ENCODE measurements around the gene HSPA6.
"Not testable (repeated sequence)": the region's sequence is repeated elsewhere in the genome, so short reads cannot be mapped to it uniquely, and the experiment has no call there.

HSPA6 gene

DNA sequence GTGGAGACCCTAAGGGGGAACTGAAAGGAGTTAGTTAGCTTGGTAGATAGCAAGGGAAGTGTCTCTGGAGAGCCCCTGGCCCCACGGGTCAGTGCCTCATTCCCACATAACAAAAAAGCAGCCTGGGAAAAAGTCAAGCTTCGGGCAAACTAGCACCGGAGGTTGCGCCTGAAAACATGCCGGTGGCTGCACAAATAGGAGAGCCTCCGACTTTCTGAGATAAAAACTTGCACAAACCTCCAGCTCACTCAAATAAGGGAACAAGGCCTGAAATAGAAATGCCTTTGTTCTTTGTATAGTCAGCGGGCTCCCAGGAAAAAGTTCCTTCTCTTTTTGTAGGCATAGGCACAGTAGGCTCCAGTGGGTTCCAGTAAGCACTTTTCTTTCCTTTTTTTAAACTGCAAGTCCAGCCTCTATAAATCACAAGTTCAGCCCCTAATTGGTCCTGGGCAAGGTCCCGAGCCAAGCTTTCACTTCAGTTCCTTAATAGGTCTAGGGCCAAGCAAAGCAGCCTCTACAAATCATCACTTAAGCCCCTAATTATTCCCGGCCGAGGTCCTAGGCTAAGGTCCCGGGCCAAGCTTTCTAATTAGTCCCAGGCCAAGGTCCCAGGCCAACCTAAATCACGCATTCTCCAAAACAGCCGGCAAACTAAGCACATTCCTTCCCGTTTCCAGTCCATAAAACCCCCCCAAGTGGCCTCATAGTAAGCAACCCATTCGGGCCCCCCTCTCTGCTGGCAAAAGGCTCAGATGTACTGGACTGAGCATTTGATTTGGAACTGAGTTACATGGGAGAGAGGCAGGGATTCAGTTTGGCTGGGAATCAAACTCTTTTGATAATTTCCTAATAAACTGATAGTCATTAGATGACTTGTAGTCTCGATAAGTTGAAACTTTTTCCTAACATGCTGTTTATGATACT is 8.6 kb downstream of the HSPA6 start:
- not testable (repeated sequence) for DNase-seq (ENCODE audit: low read depth in 2 of 2)

DNA sequence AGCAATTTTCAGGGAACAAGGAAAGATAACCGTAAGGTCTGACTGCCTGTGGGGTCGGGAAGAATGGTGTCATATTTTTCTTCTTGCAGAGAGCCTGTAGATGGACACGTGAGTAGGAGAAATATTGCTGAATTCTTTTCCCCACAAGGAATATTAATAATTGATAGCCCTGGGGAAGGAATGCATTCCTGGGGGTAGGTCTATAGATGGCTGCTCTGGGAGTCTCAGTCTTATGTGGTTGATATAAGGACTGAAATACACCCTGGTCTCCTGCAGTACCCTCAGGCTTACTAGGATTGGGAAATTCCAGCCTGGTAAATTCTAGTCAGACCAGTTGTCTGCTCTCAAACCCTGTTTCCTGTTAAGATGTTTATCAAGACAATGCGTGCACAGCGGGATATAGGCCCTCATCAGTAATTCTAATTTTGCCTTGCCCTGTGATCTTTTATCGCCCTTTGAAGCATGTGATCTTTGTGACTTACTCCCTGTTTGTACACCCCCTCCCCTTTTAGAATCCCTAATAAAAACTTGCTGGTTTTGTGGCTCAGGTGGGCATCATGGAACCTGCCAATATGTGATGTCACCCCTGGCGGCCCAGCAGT is 12.8 kb downstream of the HSPA6 start:
- not testable (repeated sequence) for DNase-seq (ENCODE audit: low read depth in 2 of 2)

DNA sequence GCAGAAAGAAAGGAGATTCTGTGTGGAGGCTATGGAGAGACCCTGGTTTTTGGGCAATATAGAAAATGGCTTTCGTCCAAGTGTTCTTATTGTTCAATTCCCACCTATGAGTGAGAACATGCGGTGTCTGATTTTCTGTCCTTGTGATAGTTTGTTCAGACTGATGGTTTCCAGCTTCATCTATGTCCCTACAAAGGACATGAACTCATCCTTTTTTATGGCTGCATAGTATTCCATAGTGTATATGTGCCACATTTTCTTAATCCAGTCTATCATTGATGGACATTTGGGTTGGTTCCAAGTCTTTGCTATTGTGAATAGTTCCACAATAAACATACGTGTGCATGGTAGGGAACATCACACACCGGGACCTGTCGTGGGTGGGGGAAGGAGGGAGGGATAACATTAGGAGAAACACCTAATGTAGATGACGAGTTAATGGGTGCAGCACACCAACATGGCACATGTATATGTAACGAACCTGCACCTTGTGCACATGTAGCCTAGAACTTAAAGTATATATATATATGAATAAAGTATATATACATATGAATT is 14.7 kb downstream of the HSPA6 start:
- not testable (repeated sequence) for DNase-seq (ENCODE audit: low read depth in 2 of 2)

DNA sequence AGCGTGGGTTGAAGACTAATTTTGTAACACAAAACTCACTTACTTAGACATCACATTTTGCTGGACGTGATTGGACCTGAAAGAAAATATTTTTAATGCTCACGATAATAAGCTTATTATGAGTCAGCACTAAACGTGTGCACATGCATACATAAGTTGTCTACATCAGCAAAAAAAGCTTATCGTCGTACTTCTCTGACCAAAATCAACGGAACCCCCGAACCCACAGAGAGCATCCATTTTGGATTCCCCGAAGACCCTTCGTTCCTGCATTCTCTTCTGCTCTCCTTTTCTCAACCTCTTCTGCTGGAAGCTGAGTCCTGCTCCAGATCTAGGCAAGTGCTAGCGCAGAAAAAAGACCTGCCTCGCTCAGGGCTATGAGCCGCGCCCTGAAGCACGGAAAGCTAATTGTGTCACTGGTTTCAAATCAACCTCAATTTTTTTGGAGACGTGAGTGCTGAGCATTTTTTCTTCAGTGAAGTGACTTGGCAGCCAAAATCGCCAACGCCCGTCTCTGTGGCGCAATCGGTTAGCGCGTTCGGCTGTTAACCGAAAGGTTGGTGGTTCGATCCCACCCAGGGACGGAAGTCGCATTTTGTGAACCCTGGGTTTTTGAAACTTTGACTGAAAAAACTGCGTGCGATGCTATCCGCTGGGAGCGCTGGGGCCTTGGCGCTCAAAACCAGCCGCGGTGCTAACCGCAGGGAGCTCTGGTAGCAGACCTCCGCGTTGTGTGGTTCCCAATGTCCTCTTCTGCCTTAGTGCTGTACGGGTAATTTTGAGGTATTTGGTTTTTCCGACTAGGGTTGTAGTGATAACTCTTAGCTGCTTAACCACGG is 15.6 kb downstream of the HSPA6 start:
- DNase-seq (ENCODE audit: low read depth in 2 of 2), result peak; percentile 57 to 58

DNA sequence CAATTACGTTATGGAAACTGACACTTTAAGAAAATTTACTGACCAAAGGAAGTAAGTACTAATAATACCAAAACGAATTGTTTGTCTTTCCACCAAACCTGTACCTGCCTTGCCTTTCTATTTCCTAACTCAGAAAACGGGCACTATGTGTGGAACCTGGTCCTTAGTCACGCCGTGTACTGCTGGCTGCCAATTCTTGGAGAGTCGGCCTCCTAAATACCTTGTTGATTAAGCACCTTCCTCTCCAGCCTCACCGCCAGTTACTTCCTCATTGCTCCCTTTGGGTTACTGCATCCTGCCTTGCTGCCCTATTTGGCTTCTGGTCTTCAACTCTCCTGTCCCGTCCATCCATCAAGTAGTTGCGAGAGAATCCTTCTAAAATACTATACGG is 16.2 kb downstream of the HSPA6 start:
- DNase-seq (ENCODE audit: low read depth in 2 of 2), result not testable (repeated sequence)

DNA sequence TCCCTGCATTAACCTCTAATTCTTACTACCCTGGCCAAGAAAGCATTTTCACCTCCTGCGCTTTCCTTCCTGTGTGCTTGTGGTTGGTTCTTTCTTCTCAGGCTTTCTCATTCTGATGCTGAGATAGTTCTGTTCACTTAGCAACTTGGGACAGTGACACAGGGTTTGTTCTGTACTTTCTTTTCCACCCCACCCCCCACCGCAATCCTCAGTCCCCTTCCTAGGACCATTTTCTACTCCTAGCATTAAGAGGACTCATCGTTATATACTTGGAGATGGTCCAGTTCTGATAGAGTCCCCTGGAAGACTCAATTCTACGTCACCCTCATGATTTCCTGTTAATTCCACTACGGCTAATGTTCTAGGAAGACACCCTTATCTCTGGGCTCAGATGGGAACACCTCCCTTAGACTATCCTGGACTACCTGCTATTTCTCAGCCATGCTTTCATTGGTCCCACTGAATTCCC is 17.8 kb downstream of the HSPA6 start:
- DNase-seq (ENCODE audit: low read depth in 2 of 2), result not testable (repeated sequence)

DNA sequence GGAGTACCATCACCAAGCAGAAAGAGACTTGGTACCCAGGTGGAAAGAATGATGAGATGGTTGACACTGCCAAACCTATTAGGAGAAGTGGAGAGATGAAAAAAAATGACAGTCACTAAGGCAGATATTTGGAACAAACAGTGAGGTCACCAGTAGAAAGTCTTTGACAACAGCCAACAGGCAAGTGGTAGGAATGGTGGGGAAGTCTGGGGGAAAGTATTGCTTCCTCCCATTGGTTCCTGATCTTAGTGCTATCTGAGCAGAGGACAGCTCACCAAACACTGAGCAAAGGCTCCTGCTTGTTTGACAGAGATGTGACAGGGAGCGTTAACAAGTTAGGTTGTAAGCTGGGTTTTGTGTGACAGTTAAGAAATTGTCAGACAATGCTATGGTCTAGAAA is 18.8 kb downstream of the HSPA6 start:
- DNase-seq (ENCODE audit: low read depth in 2 of 2), result not testable (repeated sequence)

DNA sequence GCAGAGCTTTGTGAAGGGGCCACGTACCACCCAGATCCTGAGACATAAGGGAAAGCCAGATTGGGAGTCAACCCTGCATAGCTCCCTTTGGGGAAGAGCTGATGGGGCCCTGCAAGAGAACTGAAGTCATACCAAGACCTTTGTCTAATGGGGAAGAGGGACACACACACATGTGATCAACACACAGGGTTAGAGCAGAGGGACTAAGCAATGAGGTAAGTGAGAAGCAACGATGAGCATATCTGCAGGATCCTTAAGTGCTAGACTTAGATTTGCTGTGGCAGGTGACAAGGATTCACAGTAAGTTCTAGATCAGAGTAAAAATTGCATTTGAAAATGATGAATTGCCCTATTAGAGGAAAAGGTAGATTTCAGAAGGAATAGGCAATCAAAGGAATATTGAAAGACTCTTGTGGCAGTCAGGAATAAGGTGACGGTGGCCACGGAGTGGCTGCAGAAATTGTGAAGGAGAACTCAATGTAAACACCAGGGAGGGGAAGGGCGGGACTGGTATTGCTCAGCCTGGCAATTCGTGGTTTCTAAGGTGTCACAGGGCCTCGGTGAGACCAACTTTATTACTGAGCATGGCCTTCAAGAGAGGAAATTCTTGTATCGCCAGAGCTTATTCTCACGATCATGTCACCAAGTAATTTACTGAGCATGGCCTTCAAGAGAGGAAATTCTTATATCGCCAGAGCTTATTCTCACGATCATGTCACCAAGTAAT is 20.8 kb downstream of the HSPA6 start:
- DNase-seq (ENCODE audit: low read depth in 2 of 2), result not testable (repeated sequence)

DNA sequence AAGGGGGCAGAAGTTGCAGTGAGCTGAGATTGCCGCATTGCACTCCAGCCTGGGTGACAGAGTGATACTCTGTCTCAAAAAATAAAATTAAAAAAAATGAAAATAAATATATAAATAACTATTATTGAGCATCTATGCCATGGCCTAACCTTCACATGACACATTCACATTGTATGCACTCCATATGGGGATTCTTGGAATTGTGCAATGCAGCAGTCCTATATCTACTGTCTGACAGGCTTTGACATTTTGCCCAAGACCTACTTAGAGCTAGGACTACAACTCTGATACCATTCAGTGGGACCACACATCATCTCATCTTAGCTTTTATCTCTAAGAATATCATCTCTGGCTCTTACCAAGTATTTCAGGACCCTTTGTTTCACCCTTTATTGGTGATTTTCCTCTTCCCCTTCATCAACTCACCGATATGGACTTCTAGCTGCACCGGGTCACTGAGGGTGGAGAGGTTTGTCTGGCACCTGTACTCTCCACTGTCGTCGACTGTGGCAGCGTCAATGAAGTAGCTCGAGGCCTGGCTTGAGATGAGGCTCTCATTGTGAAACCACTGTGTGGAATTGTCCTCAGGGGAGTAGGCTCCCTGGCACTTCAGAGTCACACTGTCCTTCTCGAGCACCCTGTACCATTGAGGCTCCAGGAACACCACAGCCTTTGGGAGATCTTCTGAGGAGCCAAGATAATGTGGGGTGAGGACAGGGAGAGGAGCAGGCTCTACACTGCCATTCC is 23.8 kb downstream of the HSPA6 start:
- DNase-seq (ENCODE audit: low read depth in 2 of 2), result not testable (repeated sequence)

DNA sequence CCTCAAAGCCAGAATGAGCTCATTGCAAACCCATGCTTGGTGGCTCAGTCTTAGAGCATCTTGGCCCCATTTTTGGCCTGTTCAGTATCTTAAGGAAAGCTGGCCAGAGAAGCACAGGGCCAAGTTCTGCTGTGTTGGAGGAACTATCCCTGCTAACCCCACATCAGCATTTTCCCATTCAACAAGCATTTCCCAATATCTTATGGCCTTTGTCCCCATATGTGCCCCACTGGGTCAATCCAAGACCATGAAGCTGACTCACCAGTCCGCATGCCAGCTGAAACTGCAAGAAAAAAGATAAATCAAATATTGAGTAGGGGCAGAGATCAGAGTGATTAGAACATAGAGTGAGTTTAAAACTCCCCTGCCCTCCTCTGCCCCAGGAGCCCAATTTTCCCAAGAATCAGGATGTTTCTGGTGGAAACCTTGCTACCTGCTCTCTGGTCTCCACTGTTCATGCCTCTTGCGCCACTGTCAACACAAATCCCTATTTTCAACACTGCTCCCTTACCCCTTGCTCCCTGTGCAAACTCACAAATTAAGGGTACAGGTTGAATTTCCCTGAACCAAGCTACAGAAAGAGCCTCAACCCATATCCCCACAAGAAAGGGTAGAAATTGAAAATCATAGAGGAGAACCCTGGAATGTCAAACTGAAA is 24.5 kb downstream of the HSPA6 start:
- DNase-seq (ENCODE audit: low read depth in 2 of 2), result not testable (repeated sequence)

DNA sequence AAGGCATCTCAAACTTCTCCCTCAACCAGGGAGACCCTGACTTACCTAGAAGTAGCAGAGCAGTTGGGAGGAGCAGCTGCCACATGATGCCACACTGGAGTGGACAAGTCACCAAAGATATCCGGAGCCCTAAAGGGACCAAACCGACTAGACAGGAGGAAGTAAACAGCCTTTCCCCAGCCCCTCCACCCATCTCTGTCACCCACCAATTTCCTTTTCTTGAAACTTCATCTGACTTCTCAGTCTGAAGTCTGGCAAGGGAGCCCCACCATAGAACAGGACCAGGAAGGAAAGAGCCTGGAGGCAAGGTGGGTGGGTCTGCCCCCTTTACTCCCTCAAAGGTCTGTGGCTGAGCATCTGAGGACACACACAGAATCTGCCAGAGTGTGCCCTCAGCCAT is 25.3 kb downstream of the HSPA6 start, which contains the start of gene FCGR3A:
Gene FCGR3A, minus strand, starts transcription at position 167 of the 400 bp plus-strand sequence. Its CDS starts 82 bp downstream, at position 85.
- DNase-seq (ENCODE audit: low read depth in 2 of 2), result no peak

DNA sequence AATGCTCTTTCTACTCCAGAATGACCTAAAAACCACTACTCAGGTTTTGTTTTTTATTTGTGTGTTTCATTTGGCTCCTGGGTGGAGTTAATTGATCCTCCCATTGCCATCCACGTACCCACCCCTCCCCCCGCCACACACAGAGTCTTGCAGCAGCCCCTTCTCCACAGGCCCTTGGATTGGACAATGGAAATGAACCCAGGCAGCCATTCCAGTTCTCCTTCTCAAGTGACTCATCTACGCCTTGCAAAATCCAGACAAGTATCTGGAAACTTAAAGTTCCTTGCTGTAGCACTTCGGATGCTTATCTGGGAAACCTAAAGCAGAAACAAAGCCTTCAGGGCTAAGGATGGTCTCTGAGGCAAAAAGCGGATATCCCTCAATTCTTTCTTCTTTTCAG is 26.6 kb downstream of the HSPA6 start:
- not testable (repeated sequence) for DNase-seq (ENCODE audit: low read depth in 2 of 2)

DNA sequence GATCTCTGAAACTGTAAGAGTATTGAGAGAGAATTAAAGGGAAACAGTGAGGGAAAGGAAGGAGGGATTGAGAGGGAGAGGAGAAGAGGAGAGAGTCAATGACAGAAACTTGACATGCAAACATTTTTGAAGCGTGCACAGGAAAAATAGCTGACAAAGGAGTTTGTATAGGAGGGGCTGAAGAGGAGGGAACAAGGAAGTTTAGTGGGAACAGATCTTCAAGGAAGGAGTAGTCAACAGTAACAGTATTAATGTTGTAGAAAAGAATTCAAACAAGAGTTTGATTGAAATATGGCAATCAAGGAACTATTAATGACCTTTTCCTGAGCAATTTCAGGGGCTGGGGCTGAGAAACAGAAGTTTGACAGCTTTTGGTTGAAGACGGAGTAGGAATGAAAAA is 29.3 kb downstream of the HSPA6 start:
- not testable (repeated sequence) for DNase-seq (ENCODE audit: low read depth in 2 of 2)

DNA sequence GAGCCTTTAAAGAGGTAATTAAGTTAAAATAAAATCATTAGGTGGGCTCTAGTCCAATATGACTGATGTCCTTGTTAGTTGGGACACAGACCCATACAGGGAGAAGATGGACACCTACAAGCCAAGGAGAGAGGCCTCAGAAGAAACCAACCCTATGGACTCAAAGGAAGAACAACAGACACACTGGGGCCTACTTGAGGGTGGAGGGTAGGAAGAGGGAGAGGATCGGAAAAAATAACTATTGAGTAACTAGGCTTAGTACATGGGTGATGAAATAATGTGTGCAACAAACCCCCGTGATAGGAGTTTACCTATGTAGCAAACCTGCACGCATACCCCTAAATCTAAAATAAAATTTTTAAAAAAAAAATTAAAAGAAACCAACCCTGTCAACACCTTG is 30.0 kb downstream of the HSPA6 start:
- not testable (repeated sequence) for DNase-seq (ENCODE audit: low read depth in 2 of 2)

DNA sequence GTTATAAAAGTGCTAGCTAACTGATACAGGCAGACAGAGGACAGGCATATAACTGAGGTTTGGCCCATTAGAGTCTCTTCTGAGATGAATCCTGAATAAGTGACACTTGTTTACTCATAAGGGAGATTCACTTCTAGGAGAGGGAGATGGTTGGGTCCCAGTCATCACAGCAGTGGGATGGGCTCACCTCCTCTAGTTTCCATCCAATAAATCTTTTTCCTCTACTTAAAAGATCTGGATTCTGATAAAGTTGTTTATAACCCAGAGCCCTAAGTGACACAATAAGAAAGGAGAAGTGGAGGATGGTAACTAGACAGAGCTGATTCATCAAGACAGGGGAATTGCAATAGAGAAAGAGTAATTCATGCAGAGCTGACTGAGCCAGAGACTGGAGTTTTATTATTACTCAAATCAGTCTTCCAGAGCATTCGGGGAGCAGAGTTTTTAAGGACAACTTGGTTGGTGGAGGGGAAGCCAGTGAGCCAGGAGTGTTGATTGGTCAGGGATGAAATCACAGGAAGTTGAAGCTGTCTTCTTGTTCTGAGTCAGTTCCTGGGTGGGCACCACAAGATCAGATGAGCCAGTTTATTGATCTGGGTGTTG is 30.6 kb downstream of the HSPA6 start:
- DNase-seq (ENCODE audit: low read depth in 2 of 2), result not testable (repeated sequence)

DNA sequence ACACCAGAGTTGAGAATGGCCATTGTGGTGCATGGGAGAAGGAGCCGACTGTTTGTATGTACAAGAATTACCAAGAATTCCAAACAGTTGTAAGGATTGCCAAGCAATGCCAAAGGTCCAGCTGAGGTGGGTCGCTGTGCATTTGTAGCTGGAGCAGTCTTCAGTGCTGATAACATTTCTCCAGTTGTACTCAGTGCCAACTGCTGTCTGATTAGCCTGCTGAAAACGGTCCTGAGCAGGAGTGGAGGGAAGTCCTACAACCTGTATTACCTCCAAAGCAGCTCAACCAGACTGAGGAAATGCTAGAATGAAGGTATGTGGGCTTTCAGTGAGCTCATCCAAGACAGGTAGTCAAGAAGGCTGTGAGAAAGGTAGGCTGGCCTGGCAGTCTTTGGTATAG is 31.8 kb downstream of the HSPA6 start:
- not testable (repeated sequence) for DNase-seq (ENCODE audit: low read depth in 2 of 2)

DNA sequence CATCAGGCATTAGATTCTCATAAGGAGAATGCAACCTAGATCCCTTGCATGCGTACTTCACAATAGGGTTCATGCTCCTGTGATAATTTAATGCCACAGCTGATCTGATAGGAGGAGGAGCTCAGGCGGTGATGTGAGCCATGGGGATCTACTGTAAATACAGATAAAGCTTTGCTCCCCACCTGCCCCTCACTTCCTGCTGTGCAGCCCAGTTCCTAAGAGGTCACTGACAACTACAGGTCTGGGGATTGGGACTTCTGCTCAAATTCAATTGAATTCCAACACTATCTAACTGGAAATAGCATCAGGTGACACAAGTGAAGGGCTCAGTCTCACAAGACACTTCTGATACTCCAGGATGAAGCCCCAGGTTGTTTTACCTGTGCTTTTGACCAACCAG is 32.6 kb downstream of the HSPA6 start:
- not testable (repeated sequence) for DNase-seq (ENCODE audit: low read depth in 2 of 2)

DNA sequence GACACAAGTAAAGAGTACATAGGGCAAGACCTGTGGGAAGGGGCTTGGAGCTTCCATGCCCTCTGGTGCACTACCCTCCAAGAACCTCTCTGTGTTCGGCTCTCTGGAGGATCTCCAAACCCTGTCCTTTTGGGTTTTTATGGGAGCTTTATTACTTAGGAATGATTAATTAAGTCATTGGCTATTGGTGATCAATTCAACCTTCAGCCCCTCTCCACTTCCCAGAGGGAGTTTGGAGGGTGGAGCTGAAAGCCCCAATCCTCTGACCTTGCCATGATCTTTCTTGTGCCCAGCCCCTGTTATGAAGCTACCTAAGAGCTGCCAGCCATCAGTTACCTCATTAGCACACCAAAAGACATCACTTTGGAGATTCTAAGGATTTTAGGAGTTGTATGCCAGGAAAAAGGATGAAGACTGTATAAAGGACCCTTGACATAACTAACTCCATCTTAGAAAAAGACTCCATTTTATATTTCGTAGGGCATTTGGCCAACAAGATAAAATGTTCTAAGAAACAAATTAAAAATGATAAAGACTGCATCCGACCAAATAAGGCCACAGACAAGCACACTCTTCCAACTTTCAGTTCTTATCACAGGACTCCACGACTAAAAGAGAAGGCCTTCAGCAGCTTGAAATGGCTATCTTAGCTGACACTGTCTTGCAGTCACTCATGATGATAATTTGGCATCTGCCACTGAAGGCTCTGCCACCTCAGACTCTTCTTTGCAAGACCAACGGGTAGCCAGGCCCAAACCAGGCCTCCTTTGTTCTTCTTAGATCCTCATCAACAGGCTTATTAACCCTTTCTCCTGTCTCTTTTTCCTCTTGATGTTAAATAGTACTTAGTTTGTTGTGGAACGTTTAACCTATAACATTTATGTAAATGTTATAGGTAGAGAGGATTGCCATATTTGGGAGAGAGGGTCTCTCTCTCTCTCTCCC is 33.4 kb downstream of the HSPA6 start:
- not testable (repeated sequence) for DNase-seq (ENCODE audit: low read depth in 2 of 2)

Measured in fibroblast of skin of left biceps (primary cell).